Panc1 (cell line): ENCODE results near the gene ZNF281.

ENCODE experiments used
- CTCF ChIP-seq: fragments of 450-650 bp; IDR thresholded peaks from 2 replicates; pipeline ENCODE4 v1.5.1; 2017; ENCODE audit warnings: mild to moderate bottlenecking
- POLR2AphosphoS5 ChIP-seq: IDR thresholded peaks from 2 replicates; pipeline ENCODE4 v1.6.1; 2012; ENCODE audit warnings: mild to moderate bottlenecking, low read depth, low read length, moderate library complexity
- REST ChIP-seq, 2 experiments: IDR thresholded peaks; 2 replicates each; pipeline ENCODE4 v1.6.1; 2011 to 2012; ENCODE audit warnings: low read depth in 2 of 2, control low read depth in 1 of 2, low read length in 1 of 2, mild to moderate bottlenecking in 1 of 2, moderate library complexity in 1 of 2; ENCODE audit not compliant: insufficient read depth in 1 of 2
- SIN3A ChIP-seq: IDR thresholded peaks from 2 replicates; pipeline ENCODE4 v1.6.1; 2012; ENCODE audit warnings: low read depth, mild to moderate bottlenecking, low read length, moderate library complexity, borderline replicate concordance; ENCODE audit not compliant: insufficient read depth
- TCF7L2 ChIP-seq: IDR thresholded peaks from 2 replicates; pipeline ENCODE4 v1.6.1; 2011; ENCODE audit warnings: mild to moderate bottlenecking, low read depth, low read length, inconsistent platforms

GRCh38 chr1:200368556-200368955, 41.3 kb downstream of the ZNF281 start:
- TF ChIP-seq POLR2AphosphoS5 (no peak), CTCF (no peak), REST (IDR thresholded peaks at IDR 0.05; ENCODE audit: insufficient read depth in 1 of 2, low read depth in 2 of 2, low read length in 1 of 2) (no peak), SIN3A (no peak), TCF7L2 (no peak)
